Lung (tissue), 12 donors: ENCODE data around the gene COL13A1. TPM values are rescaled to one million over a fixed set of nuclear protein-coding genes. Genes with fewer than 3 reads are reported as not detected.

Source experiments
- ATAC-seq: fragments of 200-7000 bp; cut with Tn5 transposase; one replicate; pipeline ENCODE4 v1.9.1; 2020; ENCODE audit warnings: moderate number of reproducible peaks; ENCODE audit not compliant: insufficient read depth, low FRiP score
- DNase-seq, 3 donors: peaks; one replicate each; pipeline ENCODE4 v3.0.0-alpha.2; 2013 to 2017
- H3K27ac ChIP-seq, 2 donors: one replicate each; pipeline ENCODE4 v1.5.1; 2013; ENCODE audit warnings: mild to moderate bottlenecking in 2 of 2, moderate library complexity in 2 of 2, control low read depth in 1 of 2, inconsistent platforms in 1 of 2, low read depth in 1 of 2, low read length in 1 of 2
- H3K27me3 ChIP-seq, 3 donors: one replicate each; pipeline ENCODE4 v1.5.1; 2013; ENCODE audit warnings: low read length in 2 of 3; ENCODE audit not compliant: control insufficient read depth in 3 of 3, insufficient read depth in 3 of 3
- H3K36me3 ChIP-seq, 4 donors: one replicate each; pipeline ENCODE4 v1.5.1; 2013; ENCODE audit warnings: low read length in 4 of 4, mild to moderate bottlenecking in 1 of 4, moderate library complexity in 1 of 4; ENCODE audit not compliant: control insufficient read depth in 4 of 4, insufficient read depth in 4 of 4
- H3K4me1 ChIP-seq, 5 donors: one replicate each; pipeline ENCODE4 v1.5.1; 2013; ENCODE audit warnings: low read length in 5 of 5, mild to moderate bottlenecking in 2 of 5, moderate library complexity in 1 of 5; ENCODE audit not compliant: control insufficient read depth in 5 of 5, insufficient read depth in 5 of 5
- H3K4me3 ChIP-seq: one replicate; pipeline ENCODE4 v1.5.1; 2013; ENCODE audit warnings: mild to moderate bottlenecking, control low read depth, moderate library complexity
- H3K9ac ChIP-seq, 2 donors: one replicate each; pipeline ENCODE4 v1.5.1; 2013; ENCODE audit warnings: low read length in 2 of 2, control low read depth in 1 of 2; ENCODE audit not compliant: insufficient read depth in 1 of 2
- H3K9me3 ChIP-seq, 4 donors: one replicate each; pipeline ENCODE4 v1.5.1; 2013; ENCODE audit warnings: low read length in 3 of 4, mild to moderate bottlenecking in 1 of 4, moderate library complexity in 1 of 4; ENCODE audit not compliant: control insufficient read depth in 4 of 4, insufficient read depth in 3 of 4
- CTCF ChIP-seq: IDR thresholded peaks from 2 replicates; pipeline ENCODE4 v1.5.1; 2012; ENCODE audit warnings: mild to moderate bottlenecking; ENCODE audit errors: control extremely low read depth, extremely low read depth
- WGBS, 2 donors: extraction: QIAGEN DNeasy Blood & Tissue Kit; methylation state at CpG; one replicate each; pipeline ENCODE4 v1.1.7; 2013; 5-methylcytosine and 5-hydroxymethylcytosine counted together
- polyA plus RNA-seq, 2 donors: library from polyadenylated mRNA; stranded (reverse); fragments of 200-250 nt; gene quantifications; one replicate each; pipeline ENCODE4 v1.2.1, GENCODE V29; 2013
- total RNA-seq, 2 donors: library from RNA; depleted of rRNA in 1 of 2; stranded (reverse); fragments of >200 nt in 1 of 2; gene quantifications; one replicate each; pipeline ENCODE4 v1.2.1, GENCODE V29; 2014 to 2021
- donor health status: control.
- donor health status: control.
- donor health status: Bipolar disorder and iron deficiency.
- donor health status: healthy.
- donor health status: DM: yes; HTN: yes; CAD: no.

COL13A1 gene
- total and polyA plus RNA-seq, 4 donors, result 2.7 to 42.1 (median 5.6) TPM

- DNase-seq (no peak), ATAC-seq (no peak)
- WGBS, 2 donors, result 79 to 91% methylated on average over 3 of the region's 3 CpGs
- Histone ChIP-seq H3K36me3 (no peaks in the 10 kb centered on the region), H3K9me3 (peaks cover 0 to 3% (median under 1%) of the 10 kb centered on the region in 4 donors), H3K27ac (no peak overlapping the region), H3K9ac (no peak overlapping the region), H3K4me1 (no peaks in the 10 kb centered on the region), H3K4me3 (no peak overlapping the region), H3K27me3 (no peaks in the 10 kb centered on the region)
- no peak for TF ChIP-seq CTCF
Observed at GRCh38 chr10:69972981-69973397, 171.3 kb downstream of the COL13A1 start.

- H3K4me1 ChIP-seq, result no peaks in the 10 kb centered on the region
- H3K9ac ChIP-seq, result no peak overlapping the region
- no peak for ATAC-seq
- no peak overlapping the region for H3K4me3 ChIP-seq
- no peak for DNase-seq
- no peak for TF ChIP-seq CTCF
- H3K9me3 ChIP-seq, result peaks cover 0 to 6% (median 2%) of the 10 kb centered on the region in 4 donors
- no peaks in the 10 kb centered on the region for H3K27me3 ChIP-seq
- H3K27ac ChIP-seq, result no peak overlapping the region
- H3K36me3 ChIP-seq, result no peaks in the 10 kb centered on the region
Observed at GRCh38 chr10:69973678-69974077, 172.0 kb downstream of the COL13A1 start.

GRCh38 chr10:69974551-69975155 is 172.9 kb downstream of the COL13A1 start:
- Histone ChIP-seq H3K27me3 (no peaks in the 10 kb centered on the region), H3K27ac (no peak overlapping the region), H3K9me3 (peaks cover 0 to 7% (median 3%) of the 10 kb centered on the region in 4 donors), H3K36me3 (no peaks in the 10 kb centered on the region), H3K4me3 (no peak overlapping the region), H3K4me1 (no peaks in the 10 kb centered on the region), H3K9ac (no peak overlapping the region)
- TF ChIP-seq CTCF, result no peak
- 43 to 72% methylated on average over 2 of the region's 2 CpGs for WGBS, 2 donors
- DNase-seq, result no peak
- no peak for ATAC-seq
